B cell (primary cell): ENCODE results near the gene HDGF. TPM values are rescaled to one million over a fixed set of nuclear protein-coding genes. Genes with fewer than 3 reads are reported as not detected.

Experiments
- ATAC-seq: fragments of 200-7000 bp; cut with Tn5 transposase; one replicate; pipeline ENCODE4 v1.10.0; 2021; ENCODE audit warnings: low read depth, mild to moderate bottlenecking, moderate number of reproducible peaks, moderate library complexity
- CTCF ChIA-PET: fragments of 350-600 bp; sonication (Branson Sonifier 250); formaldehyde crosslinking; loops from one replicate; lab custom pipeline; 2021; ENCODE audit warnings: antibody characterized with exemption, inconsistent platforms; lab: Charles Lee
- POLR2A ChIA-PET: fragments of 350-600 bp; sonication (Branson Sonifier 250); formaldehyde crosslinking; loops from one replicate; lab custom pipeline; 2021; ENCODE audit warnings: antibody characterized with exemption; lab: Charles Lee
- DNase-seq: peaks from one replicate; pipeline ENCODE4 v3.0.0; 2013
- H2AFZ ChIP-seq: 2 replicates; pipeline ENCODE4 v1.6.1; 2012; ENCODE audit warnings: mild to moderate bottlenecking, low read depth, low read length; ENCODE audit not compliant: insufficient read depth, poor library complexity, severe bottlenecking
- H3K27ac ChIP-seq, 2 donors: 1 replicate in 1 of 2; 2 replicates in 1 of 2; pipeline ENCODE4 v1.5.1; 2012 to 2013; ENCODE audit warnings: low read length in 2 of 2, mild to moderate bottlenecking in 2 of 2, moderate library complexity in 1 of 2
- H3K27me3 ChIP-seq, 4 experiments: fragments of 200-600 bp in 1 of 4; sonication (generic) in 1 of 4; replicated peaks in 1 of 4; 1 replicate in 2 of 4; 2 replicates in 2 of 4; pipeline versions ENCODE4 v1.6.1 to v1.7.0; 2013 to 2016; ENCODE audit warnings: low read length in 3 of 4, mild to moderate bottlenecking in 2 of 4, mixed read lengths in 1 of 4, moderate library complexity in 1 of 4; ENCODE audit not compliant: insufficient read depth in 4 of 4, control insufficient read depth in 3 of 4; ENCODE audit errors: control extremely low read depth in 1 of 4
- H3K36me3 ChIP-seq, 2 experiments: replicated peaks in 1 of 2; 1 replicate in 1 of 2; 2 replicates in 1 of 2; pipeline versions ENCODE4 v1.6.1 to v1.7.1; 2013; ENCODE audit warnings: low read length in 1 of 2; ENCODE audit not compliant: insufficient read depth in 2 of 2, control insufficient read depth in 1 of 2; ENCODE audit errors: control extremely low read depth in 1 of 2, extremely low read depth in 1 of 2
- H3K4me1 ChIP-seq, 2 donors: fragments of 200-600 bp in 1 of 2; sonication (generic) in 1 of 2; 1 replicate in 1 of 2; 2 replicates in 1 of 2; pipeline versions ENCODE4 v1.5.1 to v1.6.1; 2013 to 2017; ENCODE audit warnings: low read length in 2 of 2; ENCODE audit not compliant: control insufficient read depth in 2 of 2, insufficient read depth in 2 of 2
- H3K4me2 ChIP-seq: replicated peaks from 2 replicates; pipeline ENCODE3; 2012; ENCODE audit warnings: mild to moderate bottlenecking, low read depth, low read length; ENCODE audit not compliant: poor library complexity, severe bottlenecking
- H3K4me3 ChIP-seq, 5 experiments: fragments of 200-600 bp in 1 of 5; sonication (generic) in 1 of 5; 1 replicate in 3 of 5; 2 replicates in 2 of 5; pipeline versions ENCODE4 v1.5.1 to v1.7.0; 2011 to 2016; ENCODE audit warnings: low read length in 4 of 5, mild to moderate bottlenecking in 4 of 5, low read depth in 2 of 5, control low read depth in 1 of 5, moderate library complexity in 1 of 5; ENCODE audit not compliant: insufficient read depth in 1 of 5; ENCODE audit errors: control extremely low read depth in 1 of 5, extremely low read depth in 1 of 5
- H3K79me2 ChIP-seq: fragments of 200-600 bp; sonication (generic); one replicate; pipeline ENCODE4 v1.6.0; 2016; ENCODE audit warnings: low read length; ENCODE audit not compliant: control insufficient read depth, insufficient read depth
- H3K9ac ChIP-seq: fragments of 200-600 bp; sonication (generic); 2 replicates; pipeline ENCODE4 v1.6.1; 2017; ENCODE audit warnings: mild to moderate bottlenecking, low read length, moderate library complexity
- H3K9me3 ChIP-seq, 3 donors: one replicate each; pipeline versions ENCODE4 v1.6.1 to v1.7.1; 2013; ENCODE audit warnings: low read length in 2 of 3; ENCODE audit not compliant: control insufficient read depth in 2 of 3, insufficient read depth in 1 of 3; ENCODE audit errors: control extremely low read depth in 1 of 3
- H4K20me1 ChIP-seq: 2 replicates; pipeline ENCODE4 v1.6.0; 2012; ENCODE audit warnings: mild to moderate bottlenecking, low read length; ENCODE audit not compliant: insufficient read depth, control insufficient read depth, poor library complexity, severe bottlenecking
- H3K27ac Mint-ChIP-seq: one replicate; pipeline ENCODE4 v1.8.0; 2021; ENCODE audit warnings: mixed read lengths
- H3K27me3 Mint-ChIP-seq: one replicate; pipeline ENCODE4 v1.8.0; 2021; ENCODE audit warnings: mixed read lengths
- H3K4me1 Mint-ChIP-seq: one replicate; pipeline ENCODE4 v1.8.0; 2021; ENCODE audit warnings: mixed read lengths
- H3K4me3 Mint-ChIP-seq: one replicate; pipeline ENCODE4 v1.8.0; 2021; ENCODE audit warnings: mixed read lengths
- H3K9me3 Mint-ChIP-seq: one replicate; pipeline ENCODE4 v1.8.0; 2022; ENCODE audit warnings: mixed read lengths; ENCODE audit not compliant: insufficient read depth
- EZH2 ChIP-seq: IDR thresholded peaks from 2 replicates; pipeline ENCODE4 v1.6.1; 2012; ENCODE audit warnings: borderline replicate concordance, low read depth, mild to moderate bottlenecking, moderate library complexity, low read length; ENCODE audit not compliant: insufficient read depth, poor library complexity, severe bottlenecking
- WGBS: methylation state at CpG from one replicate; pipeline ENCODE4 v1.1.5; 2013; ENCODE audit warnings: missing lambda C conversion rate; ENCODE audit not compliant: insufficient coverage; 5-methylcytosine and 5-hydroxymethylcytosine counted together
- intact Hi-C: fragments of 100-400 bp; cut with micrococcal nuclease; formaldehyde crosslinking; loops from one replicate; pipeline ENCODE4 v1.10.0; 2022
- polyA plus RNA-seq: library from polyadenylated mRNA; depleted of rRNA; stranded (reverse); fragments of >200 nt; gene quantifications from 2 replicates; pipeline ENCODE4 v1.2.3, GENCODE V29; 2012
- total RNA-seq, 2 donors: library from RNA; stranded (reverse); fragments of 120-200 nt in 1 of 2; gene quantifications; 1 replicate in 1 of 2; 2 replicates in 1 of 2; pipeline versions ENCODE4 v1.2.3 to v1.2.4, GENCODE V29; 2013 to 2022
- TF ChIP-seq, protein P1 (sequence below): fragments of 200-600 bp; IDR thresholded peaks from one replicate; pipeline ENCODE4 v1.8.0; 2022; ENCODE audit warnings: antibody characterized with exemption, mild to moderate bottlenecking

The HDGF gene
- total and polyA plus RNA-seq, 2 donors (not counting 1 experiment from before 2014, with no cell fraction given) = 40.3 to 89.9 TPM

DNA sequence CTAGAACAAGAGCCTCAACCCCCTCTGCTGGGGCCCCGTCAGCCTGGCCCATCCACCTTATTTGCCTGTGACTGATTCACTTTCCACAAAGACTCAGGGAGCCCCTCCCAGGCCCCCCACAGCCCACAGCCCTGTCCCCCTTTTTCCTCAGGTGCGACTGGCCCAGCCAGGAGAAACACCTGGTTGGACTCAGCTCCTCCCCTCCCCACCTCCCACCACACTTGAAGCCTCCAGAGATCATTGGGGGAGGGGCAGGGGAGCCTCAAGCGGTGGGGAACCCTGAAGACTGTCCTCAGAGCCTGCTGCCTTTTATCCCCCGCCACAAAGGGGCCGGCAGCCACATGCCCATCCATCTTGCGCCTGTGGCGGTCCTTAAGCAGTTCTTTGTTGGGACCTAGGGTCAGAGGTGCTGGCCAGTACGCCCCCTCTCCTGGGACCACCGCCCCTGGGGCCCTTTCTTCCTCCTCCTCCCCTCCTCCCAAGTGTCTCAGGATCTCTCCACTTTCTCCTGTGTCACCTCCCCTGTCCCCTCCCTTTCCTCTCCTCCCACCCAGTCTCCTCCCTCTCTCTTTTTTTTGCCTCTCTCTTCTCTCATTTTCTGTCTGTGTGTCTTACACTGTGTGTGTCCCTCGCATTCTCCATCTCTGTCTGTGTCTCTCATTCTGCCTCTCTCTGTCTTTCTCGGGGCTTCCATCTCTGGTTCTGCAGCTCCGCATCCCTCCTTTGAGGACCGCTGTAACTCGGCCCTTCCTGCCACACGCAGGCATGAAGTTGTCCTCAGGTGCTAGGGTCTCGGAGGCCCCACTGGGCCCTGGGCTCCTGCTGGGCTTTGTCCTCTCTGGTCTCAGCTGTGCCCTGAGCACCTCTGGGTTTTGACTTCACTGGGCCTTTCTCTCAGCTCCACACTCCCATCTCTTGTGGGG is 58.3 kb downstream of the HDGF start:
- peaks cover 0 to 3% (median 0%) of the 10 kb centered on the region in 3 donors for H3K9me3 ChIP-seq
- H3K27ac ChIP-seq = no peak overlapping the region
- Mint-ChIP-seq H3K9me3 (no peaks in the 10 kb centered on the region), H3K27me3 (peaks cover 59% of the 10 kb centered on the region), H3K27ac (no peak overlapping the region), H3K4me3 (no peak overlapping the region), H3K4me1 (peaks cover 16% of the 10 kb centered on the region)
- WGBS = 41% methylated on average over 15 of the region's 16 CpGs
- H3K4me3 ChIP-seq = no peak overlapping the region
- POLR2A ChIA-PET = no interaction called here
- DNase-seq = no peak
- H3K4me1 ChIP-seq = peaks cover 11 to 21% of the 10 kb centered on the region in 2 donors
- no peak overlapping the region for H2AFZ ChIP-seq
- peaks cover 0 to 75% (median 35%) of the 10 kb centered on the region in 4 experiments for H3K27me3 ChIP-seq
- CTCF ChIA-PET = interaction anchor here (4.4 to 7.0 kb wide), 4 partner anchors 13 to 198 kb away, joined by 80 to 245 read pairs (median 92); partner anchors contain the start of genes CRABP2, ISG20L2, METTL25B and NTRK1
- ATAC-seq = no peak
- H3K9ac ChIP-seq = no peak overlapping the region
- TF ChIP-seq, protein P1, sequence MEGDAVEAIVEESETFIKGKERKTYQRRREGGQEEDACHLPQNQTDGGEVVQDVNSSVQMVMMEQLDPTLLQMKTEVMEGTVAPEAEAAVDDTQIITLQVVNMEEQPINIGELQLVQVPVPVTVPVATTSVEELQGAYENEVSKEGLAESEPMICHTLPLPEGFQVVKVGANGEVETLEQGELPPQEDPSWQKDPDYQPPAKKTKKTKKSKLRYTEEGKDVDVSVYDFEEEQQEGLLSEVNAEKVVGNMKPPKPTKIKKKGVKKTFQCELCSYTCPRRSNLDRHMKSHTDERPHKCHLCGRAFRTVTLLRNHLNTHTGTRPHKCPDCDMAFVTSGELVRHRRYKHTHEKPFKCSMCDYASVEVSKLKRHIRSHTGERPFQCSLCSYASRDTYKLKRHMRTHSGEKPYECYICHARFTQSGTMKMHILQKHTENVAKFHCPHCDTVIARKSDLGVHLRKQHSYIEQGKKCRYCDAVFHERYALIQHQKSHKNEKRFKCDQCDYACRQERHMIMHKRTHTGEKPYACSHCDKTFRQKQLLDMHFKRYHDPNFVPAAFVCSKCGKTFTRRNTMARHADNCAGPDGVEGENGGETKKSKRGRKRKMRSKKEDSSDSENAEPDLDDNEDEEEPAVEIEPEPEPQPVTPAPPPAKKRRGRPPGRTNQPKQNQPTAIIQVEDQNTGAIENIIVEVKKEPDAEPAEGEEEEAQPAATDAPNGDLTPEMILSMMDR = no peak
- no peak for TF ChIP-seq EZH2
- no peaks in the 10 kb centered on the region for H3K36me3 ChIP-seq
- H4K20me1 ChIP-seq = no peaks in the 10 kb centered on the region
- no peaks in the 10 kb centered on the region for H3K79me2 ChIP-seq
- intact Hi-C loops = no loop called here
- H3K4me2 ChIP-seq = no peak overlapping the region
